HL-60 (cell line): ENCODE results near the gene ASS1.

Experiments used
- CTCF ChIP-seq: IDR thresholded peaks from one replicate; pipeline ENCODE4 v1.5.1; 2011; ENCODE audit warnings: low read length, control low read depth, inconsistent platforms; ENCODE audit not compliant: insufficient read depth
- POLR2AphosphoS5 ChIP-seq: IDR thresholded peaks from 2 replicates; pipeline ENCODE4 v1.6.1; 2012; ENCODE audit warnings: low read depth
- REST ChIP-seq: IDR thresholded peaks from 2 replicates; pipeline ENCODE4 v1.6.1; 2012; ENCODE audit warnings: low read depth; ENCODE audit not compliant: insufficient replicate concordance

GRCh38 chr9:130461218-130461630 lies 16.5 kb downstream of the ASS1 start:
- TF ChIP-seq CTCF (peak; percentile 60), POLR2AphosphoS5 (no peak), REST (no peak)
